22Rv1 (cell line): ENCODE data around the gene ABCC6.
"Not testable (repeated sequence)": the region's sequence is repeated elsewhere in the genome, so short reads cannot be mapped to it uniquely, and the experiment has no call there.

Source experiments
- H3K27ac ChIP-seq: fragments of 450-650 bp; 2 replicates; pipeline ENCODE4 v1.5.1; 2017
- CTCF ChIP-seq: fragments of 450-650 bp; IDR thresholded peaks from 2 replicates; pipeline ENCODE4 v1.5.1; 2017; ENCODE audit warnings: mild to moderate bottlenecking
- ZFX ChIP-seq: fragments of 450-650 bp; IDR thresholded peaks from 2 replicates; pipeline ENCODE4 v1.6.1; 2017; ENCODE audit warnings: antibody characterized with exemption, borderline replicate concordance

ABCC6 gene

GRCh38 chr16:16157166-16157565, 66.1 kb downstream of the ABCC6 start:
- TF ChIP-seq CTCF (no peak), ZFX (no peak)

DNA sequence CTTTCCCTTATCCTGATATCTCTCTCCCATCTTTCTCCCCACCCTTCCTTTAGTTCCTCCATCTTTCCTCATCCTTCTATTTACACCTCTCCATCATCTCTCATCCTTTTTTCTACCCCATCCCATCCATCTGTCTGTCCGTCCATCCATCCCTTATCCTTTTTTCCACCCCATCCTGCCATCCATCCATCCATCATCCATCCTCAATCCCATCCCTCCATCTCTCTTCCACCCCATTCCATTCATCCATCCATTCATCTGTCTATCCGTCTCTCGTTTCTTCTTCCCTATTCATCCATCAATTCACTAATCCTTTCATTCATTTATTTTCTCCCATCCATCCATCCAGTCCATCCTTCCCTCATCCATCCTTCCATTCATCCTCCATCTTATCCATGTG, 68.1 kb downstream of the ABCC6 start:
- TF ChIP-seq CTCF (no peak), ZFX (no peak)
- H3K27ac ChIP-seq: no peak overlapping the region

More at GRCh38 chr16:16157166-16157565, 66.1 kb downstream of the ABCC6 start:
- no peak overlapping the region for H3K27ac ChIP-seq

GRCh38 chr16:16154281-16154951, 68.9 kb downstream of the ABCC6 start:
- TF ChIP-seq ZFX (no peak), CTCF (no peak)

GRCh38 chr16:16153000-16153399, 70.3 kb downstream of the ABCC6 start:
- H3K27ac ChIP-seq: not testable (repeated sequence)

More at GRCh38 chr16:16154281-16154951, 68.9 kb downstream of the ABCC6 start:
- no peak overlapping the region for H3K27ac ChIP-seq

GRCh38 chr16:16151315-16151714, 72.0 kb downstream of the ABCC6 start:
- H3K27ac ChIP-seq: no peak overlapping the region

DNA sequence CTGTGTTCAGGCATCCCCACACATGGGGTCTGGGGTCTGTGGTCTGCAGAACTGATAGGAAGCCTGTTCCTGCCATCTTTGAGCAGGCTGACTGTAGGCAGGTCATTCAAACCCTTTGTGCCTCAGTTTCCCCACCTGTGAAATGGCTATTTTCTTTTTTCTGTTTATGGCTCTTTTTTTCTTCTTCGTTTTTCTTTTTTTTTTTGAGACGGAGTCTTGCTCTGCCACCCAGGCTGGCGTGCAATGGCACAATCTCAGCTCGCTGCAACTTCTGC, 72.5 kb downstream of the ABCC6 start:
- H3K27ac ChIP-seq: no peak overlapping the region
- TF ChIP-seq CTCF (no peak), ZFX (no peak)

More at GRCh38 chr16:16151315-16151714, 72.0 kb downstream of the ABCC6 start:
- no peak for TF ChIP-seq CTCF
- no peak for TF ChIP-seq ZFX

DNA sequence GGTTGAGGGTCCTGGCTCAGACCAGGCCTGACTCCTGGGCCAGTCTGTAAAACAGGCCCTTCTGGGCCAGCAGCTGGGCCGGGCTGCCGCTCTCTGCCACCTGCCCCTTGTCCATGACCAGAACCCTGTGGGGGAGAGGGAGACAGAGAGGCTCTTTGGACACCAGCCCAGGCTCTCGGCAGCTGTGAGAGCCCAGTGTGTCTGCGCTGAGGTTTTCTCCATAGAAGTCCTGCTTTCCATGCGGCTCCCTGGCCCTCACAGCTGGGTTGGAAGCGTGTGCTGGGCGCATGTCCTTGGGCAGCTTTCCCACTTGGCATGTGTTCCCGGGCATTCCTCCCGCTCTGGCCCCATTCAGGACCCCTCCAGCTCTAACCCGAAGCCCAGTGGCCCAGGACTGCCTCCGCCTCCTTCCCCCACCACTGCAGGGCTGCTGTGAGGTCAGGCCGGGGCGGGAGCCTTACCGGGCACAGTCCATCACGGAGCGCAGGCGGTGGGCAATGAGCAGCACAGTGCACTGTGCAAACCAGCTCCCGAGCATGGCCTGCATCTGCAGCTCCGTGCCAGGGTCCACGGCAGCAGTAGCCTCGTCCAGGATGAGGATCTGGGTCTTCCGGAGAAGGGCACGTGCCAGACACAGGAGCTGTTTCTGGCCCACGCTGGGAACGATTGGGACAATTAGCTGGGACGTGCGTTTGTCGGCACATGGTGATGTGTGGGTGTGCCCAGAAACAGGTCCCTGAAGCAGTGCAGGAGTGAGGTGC, 73.0 kb downstream of the ABCC6 start:
- no peak for TF ChIP-seq CTCF
- no peak overlapping the region for H3K27ac ChIP-seq

DNA sequence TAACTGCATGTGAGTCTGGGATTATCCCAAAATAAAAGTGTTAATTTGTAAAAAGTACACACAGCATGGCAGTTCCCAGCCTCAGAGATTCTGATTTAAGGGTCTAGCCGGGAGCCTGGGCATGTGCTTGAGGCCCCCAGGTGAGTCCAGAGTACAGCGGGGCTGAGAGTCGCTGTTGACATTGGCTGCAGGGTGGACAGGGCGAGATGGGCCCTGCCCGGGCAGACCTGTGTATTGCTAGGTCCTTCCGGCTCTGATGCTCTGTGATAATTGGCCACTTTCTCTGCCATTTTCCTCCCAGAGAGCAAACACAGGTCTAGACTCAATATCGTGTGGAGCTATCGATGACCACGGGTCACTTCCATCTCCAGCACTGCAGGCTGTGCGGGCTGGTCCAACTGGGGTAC, 73.6 kb downstream of the ABCC6 start:
- H3K27ac ChIP-seq: no peak overlapping the region
- TF ChIP-seq CTCF: no peak
- no peak for TF ChIP-seq ZFX
